ENCODE data around the gene WRAP53. TPM values are rescaled to one million over a fixed set of nuclear protein-coding genes. Genes with fewer than 3 reads are reported as not detected.

Gene WRAP53
- total RNA-seq, 4 donors from 2014 or later, result 3.6 to 8.0 (median 4.8) TPM

- 31 to 35% methylated on average over 20 of the region's 20 CpGs for WGBS, 2 donors
- H3K27ac ChIP-seq, result no peak overlapping the region
Observed at GRCh38 chr17:7715936-7716886, 27.9 kb downstream of the WRAP53 start.

GRCh38 chr17:7716901-7717755 is 28.9 kb downstream of the WRAP53 start, which contains the start of gene DNAH2:
Gene DNAH2 (plus strand): TSS chr17:7717744. CDS start chr17:7719735, 1,991 bp downstream.
- peaks cover 0 to 20% (median 18%) of the 10 kb centered on the region in 4 donors for H3K4me1 ChIP-seq
- H3K27ac ChIP-seq, result peak within 1 kb of the TSS in 1 of 4 donors; percentile 55

More at GRCh38 chr17:7715936-7716886, 27.9 kb downstream of the WRAP53 start:
- peaks cover 0 to 66% of the 10 kb centered on the region in 2 donors for H3K27me3 ChIP-seq
- no peak for DNase-seq (ENCODE audit: low spot score in 2 of 2)
- peak overlapping the region in 3 of 4 donors; percentile 42 to 62 (median 48) for H3K4me3 ChIP-seq
- H3K9me3 ChIP-seq, result no peaks in the 10 kb centered on the region
- TF ChIP-seq EP300 (IDR thresholded peaks at IDR 0.05) (no peak), CTCF (IDR thresholded peaks at IDR 0.05) (no peak), POLR2A (IDR thresholded peaks at IDR 0.05) (no peak)
- peaks cover 0 to 20% (median 18%) of the 10 kb centered on the region in 4 donors for H3K4me1 ChIP-seq
- no peaks in the 10 kb centered on the region for H3K36me3 ChIP-seq

GRCh38 chr17:7717756-7718350 is 29.6 kb downstream of the WRAP53 start:
- 5 to 6% methylated on average over 16 of the region's 16 CpGs for WGBS, 2 donors
- peak overlapping the region in 1 of 4 donors; percentile 55 for H3K27ac ChIP-seq
- no peaks in the 10 kb centered on the region for H3K9me3 ChIP-seq

More at GRCh38 chr17:7716901-7717755, 28.9 kb downstream of the WRAP53 start, which contains the start of gene DNAH2:
- Histone ChIP-seq H3K4me3 (peak within 1 kb of the TSS; percentile 42 to 62 (median 50)), H3K27me3 (peaks cover 0 to 62% of the 10 kb centered on the region in 2 donors), H3K9me3 (no peaks in the 10 kb centered on the region), H3K36me3 (no peaks in the 10 kb centered on the region)
- 1% methylated on average over 50 to 59 of the region's 64 CpGs for WGBS, 2 donors
- DNase-seq (ENCODE audit: low spot score in 2 of 2), result peak; percentile 30 to 47
- TF ChIP-seq POLR2A (IDR thresholded peaks at IDR 0.05) (no peak), EP300 (IDR thresholded peaks at IDR 0.05) (peak in 1 of 2 donors; percentile 51), CTCF (IDR thresholded peaks at IDR 0.05) (peak in 4 of 5 experiments; percentile 34 to 65 (median 42))

GRCh38 chr17:7719661-7720060 is 31.4 kb downstream of the WRAP53 start:
- Histone ChIP-seq H3K4me3 (no peak overlapping the region), H3K4me1 (peaks cover 0 to 20% (median 18%) of the 10 kb centered on the region in 4 donors), H3K36me3 (no peaks in the 10 kb centered on the region), H3K27me3 (peaks cover 0 to 48% of the 10 kb centered on the region in 2 donors), H3K9me3 (no peaks in the 10 kb centered on the region), H3K27ac (no peak overlapping the region)
- TF ChIP-seq POLR2A (IDR thresholded peaks at IDR 0.05) (no peak), EP300 (IDR thresholded peaks at IDR 0.05) (no peak), CTCF (IDR thresholded peaks at IDR 0.05) (no peak)
- no peak for DNase-seq (ENCODE audit: low spot score in 2 of 2)
- WGBS, 2 donors, result 58 to 68% methylated on average over 9 of the region's 9 CpGs

More at GRCh38 chr17:7717756-7718350, 29.6 kb downstream of the WRAP53 start:
- peaks cover 0 to 55% of the 10 kb centered on the region in 2 donors for H3K27me3 ChIP-seq
- peaks cover 0 to 20% (median 18%) of the 10 kb centered on the region in 4 donors for H3K4me1 ChIP-seq
- TF ChIP-seq CTCF (IDR thresholded peaks at IDR 0.05) (no peak), POLR2A (IDR thresholded peaks at IDR 0.05) (no peak), EP300 (IDR thresholded peaks at IDR 0.05) (no peak)
- no peaks in the 10 kb centered on the region for H3K36me3 ChIP-seq
- peak overlapping the region; percentile 42 to 62 (median 50) for H3K4me3 ChIP-seq
- no peak for DNase-seq (ENCODE audit: low spot score in 2 of 2)
